ENCODE measurements around the gene CNTFR. TPM values are rescaled to one million over a fixed set of nuclear protein-coding genes. Genes with fewer than 3 reads are reported as not detected.
A peak's percentile ranks its signal among the peaks of the same experiment; 100 is the strongest.

Gene CNTFR
- total RNA-seq, 1 experiment from 2014 or later: 0.78 TPM

DNA sequence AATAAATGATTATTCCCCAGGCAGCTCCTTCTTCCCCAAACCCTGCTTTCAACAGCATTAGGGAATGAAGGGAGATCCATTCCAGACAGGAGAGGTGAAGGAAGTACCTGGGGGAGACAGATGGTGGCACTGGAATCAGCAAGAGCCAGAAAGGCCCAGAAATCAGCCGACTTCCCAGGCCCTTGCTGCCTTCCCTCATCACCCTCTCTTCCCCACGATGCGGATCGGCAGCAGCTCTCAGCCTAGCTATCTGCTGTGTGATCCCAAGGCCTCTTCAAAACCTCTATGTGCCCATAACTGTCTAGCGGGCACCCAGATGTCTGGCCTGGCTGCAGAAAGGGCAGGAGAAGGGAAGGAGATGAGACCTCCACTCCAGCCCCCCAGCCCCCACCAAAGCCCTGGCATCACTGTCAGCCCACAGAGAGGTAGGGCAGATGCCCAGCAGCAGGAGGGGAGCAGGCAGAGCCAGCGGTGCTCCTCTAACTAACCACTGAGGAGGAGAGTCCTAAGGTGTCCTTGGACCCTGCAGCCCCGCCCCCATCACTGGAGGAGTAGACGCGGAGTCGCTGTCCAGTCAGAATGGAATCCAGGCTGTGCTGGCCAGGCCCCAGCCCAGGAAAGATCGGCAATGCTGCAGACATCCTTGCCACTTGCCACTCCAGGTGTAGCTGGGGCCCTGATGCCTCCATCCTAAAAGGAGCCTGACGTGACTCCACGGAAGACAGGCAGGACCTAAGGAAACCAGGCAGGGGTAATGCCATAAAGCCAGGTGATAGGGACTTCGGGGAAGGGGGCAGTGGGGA lies 12.7 kb downstream of the CNTFR start:
- peak; percentile 85 for DNase-seq (ENCODE audit: low spot score)

DNA sequence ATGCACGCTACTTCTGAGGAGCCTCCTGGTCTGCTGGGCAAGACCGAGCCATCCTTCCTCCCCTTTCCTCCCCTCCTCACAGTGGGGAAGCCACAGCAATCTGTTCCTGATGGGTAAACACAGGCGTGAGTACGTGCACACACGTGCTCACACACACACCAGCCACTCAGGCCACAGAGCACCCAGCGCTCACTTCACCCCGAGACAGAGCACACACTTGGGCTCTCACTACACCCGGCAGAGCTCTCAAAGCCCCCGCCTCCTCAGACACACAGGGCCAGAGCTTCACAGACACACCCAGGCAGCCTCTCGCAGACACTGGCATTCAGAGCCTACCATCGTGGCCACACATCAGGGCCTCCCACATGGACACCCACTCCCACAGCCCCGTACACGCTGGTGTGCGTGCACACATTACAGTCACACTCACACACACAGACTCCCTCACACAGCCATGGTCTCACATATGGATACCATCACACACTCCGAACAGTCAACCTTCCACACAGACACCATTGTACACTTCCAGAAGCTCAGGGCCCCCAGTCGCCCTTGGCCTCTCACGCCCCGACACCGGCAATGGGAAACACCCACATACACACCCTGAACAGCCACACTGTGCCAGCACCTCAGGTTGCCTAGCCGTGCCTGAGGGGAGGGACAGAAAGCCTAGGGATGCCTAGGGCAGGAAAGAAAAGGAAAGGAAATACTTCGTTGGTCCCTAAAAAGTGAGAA lies 13.5 kb downstream of the CNTFR start:
- in situ Hi-C loops (cut with HindIII; ENCODE audit: low sequenced_read_pairs): loop anchor here (10.0 kb wide), 1 partner anchor 61 kb away; no protein-coding TSS in a partner anchor
- DNase-seq (ENCODE audit: low spot score): peak; percentile 67

More for the DNA sequence above, 12.7 kb downstream of the CNTFR start:
- in situ Hi-C loops (cut with HindIII; ENCODE audit: low sequenced_read_pairs): loop anchor here (10.0 kb wide), 1 partner anchor 62 kb away; no protein-coding TSS in a partner anchor

DNA sequence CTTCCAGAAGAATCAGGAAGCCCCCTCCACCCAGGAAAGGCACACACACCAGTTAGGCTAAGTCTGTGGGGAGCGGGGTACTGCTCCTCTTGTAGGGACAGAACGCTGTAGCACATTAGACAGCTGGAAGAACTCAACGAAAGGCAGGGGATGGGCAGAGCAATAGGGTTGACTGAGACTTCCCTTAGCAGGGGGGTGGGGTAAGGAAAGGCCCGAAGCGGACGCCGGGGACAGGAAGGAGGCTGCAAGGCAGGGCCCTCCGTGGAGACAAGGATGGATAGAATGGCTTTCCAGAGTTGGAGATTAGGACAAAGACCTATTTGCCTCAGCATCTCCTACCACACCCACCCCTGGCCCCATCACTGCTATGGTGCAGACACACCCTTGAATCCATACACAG lies 14.3 kb downstream of the CNTFR start:
- no peak for DNase-seq (ENCODE audit: low spot score)
- in situ Hi-C loops (cut with HindIII; ENCODE audit: low sequenced_read_pairs): loop anchor here (10.0 kb wide), 1 partner anchor 60 kb away; no protein-coding TSS in a partner anchor

DNA sequence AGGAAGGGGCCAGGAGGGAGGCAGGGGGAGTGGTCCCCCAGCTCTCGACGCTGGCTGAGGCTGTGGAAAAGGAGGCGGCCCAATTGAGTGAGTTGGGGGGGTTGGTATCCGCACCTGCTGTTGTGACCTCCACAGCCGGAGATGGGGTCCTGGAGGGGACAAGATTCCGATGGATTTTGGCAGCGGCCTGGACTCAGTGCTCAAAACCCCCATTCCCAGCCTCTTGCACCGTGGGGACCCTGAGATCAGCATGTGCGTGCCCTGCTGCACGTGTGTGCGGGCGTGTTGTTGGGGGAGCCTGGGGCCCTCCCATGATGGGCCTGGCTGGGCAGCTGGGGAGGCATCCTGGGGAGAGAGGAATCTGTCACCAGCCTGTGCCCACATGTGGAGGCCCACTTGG lies 15.0 kb downstream of the CNTFR start:
- in situ Hi-C loops (cut with HindIII; ENCODE audit: low sequenced_read_pairs): loop anchor here (10.0 kb wide), 1 partner anchor 60 kb away; no protein-coding TSS in a partner anchor
- no peak for DNase-seq (ENCODE audit: low spot score)

DNA sequence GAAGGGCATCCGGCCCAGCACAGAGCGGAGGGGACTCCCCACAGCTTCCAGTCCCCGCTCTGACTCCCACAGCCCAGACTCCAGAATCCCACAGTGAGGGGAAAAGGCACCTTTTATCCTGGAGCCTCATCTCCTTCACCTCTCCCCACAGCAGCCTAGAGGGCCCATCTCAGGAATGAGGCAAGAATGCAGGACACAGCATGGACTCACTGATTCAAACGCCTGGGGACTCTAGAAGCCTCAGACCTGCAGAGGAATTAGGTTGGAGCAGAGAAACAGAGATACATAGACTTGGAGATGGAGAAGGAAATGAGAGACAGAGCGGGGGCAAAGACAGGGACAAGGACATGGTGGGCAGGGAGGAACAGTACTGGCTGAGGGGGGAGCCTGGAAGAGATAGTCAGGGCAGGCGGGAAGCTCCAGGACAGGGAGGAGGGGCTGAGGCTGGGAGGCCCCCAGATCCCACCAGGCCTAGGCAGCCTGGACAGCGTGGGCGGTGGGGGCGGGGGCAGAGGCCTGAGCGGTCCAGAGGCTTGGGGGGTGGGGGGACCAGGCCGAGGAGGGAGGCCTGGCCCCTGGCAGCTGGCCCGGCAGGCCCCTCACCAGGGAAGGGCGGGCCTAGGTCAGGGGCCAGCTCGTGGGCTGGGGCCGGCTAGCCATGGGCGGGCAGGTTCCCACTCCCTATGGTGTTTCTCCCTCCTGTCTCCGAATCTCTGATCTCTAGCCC lies 15.8 kb downstream of the CNTFR start:
- no peak for DNase-seq (ENCODE audit: low spot score)
- in situ Hi-C loops (cut with HindIII; ENCODE audit: low sequenced_read_pairs): loop anchor here (10.0 kb wide), 1 partner anchor 59 kb away; no protein-coding TSS in a partner anchor

DNA sequence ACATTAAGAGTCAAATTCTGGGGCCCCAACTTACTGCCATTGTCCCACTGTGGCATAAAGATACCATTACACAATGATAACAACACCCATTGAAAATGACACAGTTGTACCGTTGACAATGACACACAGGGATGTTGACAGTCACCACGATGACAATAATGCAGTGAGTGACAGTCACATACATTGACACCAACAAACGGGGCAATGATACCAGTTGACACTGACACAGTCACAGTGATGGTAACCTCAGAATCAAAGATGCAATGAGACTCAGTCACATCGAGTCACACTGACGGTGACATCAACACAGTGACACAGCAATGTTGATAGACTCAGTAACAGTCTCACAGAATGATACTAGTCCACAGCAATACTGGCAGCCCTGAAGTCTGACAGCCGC lies 16.9 kb downstream of the CNTFR start:
- DNase-seq (ENCODE audit: low spot score): no peak
- in situ Hi-C loops (cut with HindIII; ENCODE audit: low sequenced_read_pairs): loop anchor here (10.0 kb wide), 1 partner anchor 58 kb away; no protein-coding TSS in a partner anchor

DNA sequence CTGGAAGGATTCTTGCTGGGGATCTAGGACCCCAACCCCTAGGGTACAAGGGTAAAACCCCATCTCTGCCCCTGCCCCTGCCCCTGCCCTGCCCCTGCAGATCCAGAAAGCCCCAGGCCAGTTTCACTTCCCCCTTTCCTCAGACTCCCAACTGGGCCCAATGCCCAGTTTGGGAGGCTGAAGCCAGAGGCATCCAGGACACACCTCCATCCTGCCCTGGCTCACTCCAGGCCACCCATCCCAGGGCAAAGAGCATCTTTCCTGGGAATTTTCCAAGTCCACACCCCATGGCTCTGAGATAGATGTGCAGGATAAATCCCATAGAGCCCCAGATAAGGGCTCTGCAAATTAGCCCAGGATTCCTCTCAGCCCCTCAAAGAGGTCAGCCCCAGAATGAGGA lies 17.4 kb downstream of the CNTFR start:
- in situ Hi-C loops (cut with HindIII; ENCODE audit: low sequenced_read_pairs): loop anchor here (10.0 kb wide), 1 partner anchor 57 kb away; no protein-coding TSS in a partner anchor
- no peak for DNase-seq (ENCODE audit: low spot score)

DNA sequence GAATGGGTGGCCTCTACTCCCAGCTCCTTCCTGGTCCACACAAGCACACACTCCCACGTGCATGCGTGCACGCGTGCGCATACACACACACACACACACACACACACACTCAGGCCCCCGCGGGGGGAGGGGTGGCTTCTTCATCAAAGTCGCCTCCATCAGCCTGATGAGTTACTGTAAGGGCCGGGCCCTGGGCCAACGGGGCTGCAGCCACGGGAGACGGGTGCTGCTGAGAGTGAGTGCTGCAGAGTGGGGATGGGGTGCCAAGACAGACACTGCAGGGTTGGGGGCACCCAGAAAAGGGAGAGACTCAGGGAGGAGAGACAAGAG lies 18.1 kb downstream of the CNTFR start:
- in situ Hi-C loops (cut with HindIII; ENCODE audit: low sequenced_read_pairs): loop anchor here (10.0 kb wide), 1 partner anchor 57 kb away; no protein-coding TSS in a partner anchor
- no peak for DNase-seq (ENCODE audit: low spot score)

DNA sequence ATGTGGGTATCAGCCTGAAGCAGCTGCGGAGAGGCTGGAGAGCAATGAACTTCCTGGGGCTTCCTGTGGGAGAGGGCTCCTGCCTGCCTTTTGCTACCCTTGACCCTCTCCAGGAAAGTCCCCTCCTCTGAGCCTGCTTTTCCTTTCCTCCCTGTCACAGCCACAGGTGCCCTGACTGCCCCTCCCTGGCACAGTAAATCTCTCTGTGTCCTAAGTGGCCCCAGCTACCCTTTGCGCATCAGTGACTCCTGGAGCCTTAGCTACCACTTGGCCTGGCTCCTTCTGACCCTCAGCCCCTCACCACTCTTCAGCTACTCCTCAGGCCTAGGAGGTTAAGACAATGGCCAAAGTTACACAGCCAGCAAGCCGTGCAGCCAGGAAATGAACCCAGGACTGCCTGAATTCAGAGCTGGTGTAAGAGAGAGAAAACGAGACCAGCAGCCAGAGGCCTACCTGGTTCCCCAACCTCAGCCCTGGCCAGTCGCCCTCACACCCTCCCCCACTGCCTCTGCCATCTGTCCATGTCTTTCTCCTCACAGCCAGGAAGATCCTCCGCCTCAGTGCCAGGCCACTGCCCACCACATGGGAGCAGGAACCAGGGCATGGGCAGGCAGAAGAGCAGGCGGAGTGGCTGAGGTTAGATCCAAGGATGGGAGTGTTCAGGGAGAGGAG lies 18.6 kb downstream of the CNTFR start:
- in situ Hi-C loops (cut with HindIII; ENCODE audit: low sequenced_read_pairs): loop anchor here (10.0 kb wide), 1 partner anchor 56 kb away; no protein-coding TSS in a partner anchor
- peak; percentile 96 for DNase-seq (ENCODE audit: low spot score)

DNA sequence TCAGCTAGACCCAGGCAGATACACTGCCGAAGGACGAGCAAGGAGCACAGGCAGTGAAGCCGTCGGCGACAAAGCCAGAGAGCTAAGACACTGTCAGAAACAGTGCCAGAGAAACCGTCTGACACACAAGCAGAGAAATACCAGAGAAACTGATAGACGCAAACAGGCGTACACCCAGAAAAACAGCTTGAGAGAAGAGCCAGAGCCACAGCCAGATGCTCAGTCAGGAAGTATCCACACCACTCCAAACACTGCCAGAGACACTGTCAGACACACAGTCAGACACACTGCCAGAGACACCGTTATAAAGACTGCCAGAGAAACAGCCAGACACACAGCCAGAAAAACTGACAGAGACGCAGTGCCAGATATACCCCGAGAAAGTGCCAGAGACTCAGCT lies 19.1 kb downstream of the CNTFR start:
- peak; percentile 69 for DNase-seq (ENCODE audit: low spot score)
- in situ Hi-C loops (cut with HindIII; ENCODE audit: low sequenced_read_pairs): loop anchor here (10.0 kb wide), 1 partner anchor 56 kb away; no protein-coding TSS in a partner anchor

DNA sequence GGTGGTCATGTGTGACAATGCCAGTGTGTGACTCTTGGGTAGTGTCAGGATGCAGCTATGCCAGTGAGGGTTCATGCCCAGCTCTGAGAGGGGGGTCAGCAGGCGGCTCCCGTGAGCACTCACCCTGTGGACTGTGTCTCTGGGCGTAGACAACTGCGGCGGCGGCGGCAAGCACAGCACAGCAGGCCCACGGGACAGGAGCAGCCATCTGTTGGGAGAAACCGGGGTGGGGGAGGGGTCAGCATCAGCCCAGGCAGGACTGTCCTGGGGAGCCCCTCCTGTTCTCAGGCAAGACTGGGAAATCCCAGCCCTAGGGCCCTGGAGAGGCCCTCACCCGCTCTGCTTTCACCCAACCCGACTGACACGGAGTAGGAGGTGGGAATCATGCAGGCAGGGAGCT lies 20.8 kb downstream of the CNTFR start:
- DNase-seq (ENCODE audit: low spot score): no peak
- in situ Hi-C loops (cut with HindIII; ENCODE audit: low sequenced_read_pairs): no loop called here

DNA sequence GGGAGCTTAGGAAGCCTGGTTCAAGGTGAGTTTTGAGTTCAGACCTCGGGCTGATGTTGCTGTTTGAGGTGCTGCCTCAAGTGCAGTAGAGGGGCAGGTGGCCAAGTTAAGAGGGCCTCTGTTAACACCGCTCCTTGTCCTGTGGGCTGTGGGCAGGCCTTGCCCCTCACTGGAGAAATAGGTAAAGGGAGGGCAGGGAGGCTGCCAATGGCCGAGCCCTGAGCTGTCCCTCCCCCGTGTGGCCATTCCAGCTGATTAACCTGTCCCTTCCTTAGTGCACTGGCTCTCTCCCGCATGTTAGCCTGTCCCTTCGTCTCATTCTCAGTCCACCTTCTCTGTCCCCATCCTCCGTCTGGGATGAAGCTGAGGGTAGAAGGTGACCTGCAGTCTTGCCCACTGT lies 21.4 kb downstream of the CNTFR start:
- in situ Hi-C loops (cut with HindIII; ENCODE audit: low sequenced_read_pairs): no loop called here
- DNase-seq (ENCODE audit: low spot score): no peak

DNA sequence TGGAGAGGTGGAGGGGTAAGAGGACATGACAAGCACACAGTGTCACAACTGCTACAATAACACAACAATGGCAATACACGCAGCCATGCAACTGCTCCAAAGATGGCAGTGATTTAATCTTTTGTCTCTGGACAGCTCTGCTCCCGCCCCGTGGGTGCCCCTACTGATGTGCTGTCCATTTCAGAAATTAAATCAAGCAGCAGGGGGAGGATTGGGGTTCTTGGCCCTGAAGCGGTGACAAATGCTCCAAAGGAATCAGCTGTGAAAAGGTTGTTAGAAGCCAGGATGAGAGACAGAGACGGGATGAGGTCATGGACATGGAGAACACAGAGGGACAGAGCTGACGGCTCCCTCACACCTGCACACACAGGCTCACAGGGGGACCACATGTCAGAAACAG lies 22.6 kb downstream of the CNTFR start:
- in situ Hi-C loops (cut with HindIII; ENCODE audit: low sequenced_read_pairs): no loop called here

DNA sequence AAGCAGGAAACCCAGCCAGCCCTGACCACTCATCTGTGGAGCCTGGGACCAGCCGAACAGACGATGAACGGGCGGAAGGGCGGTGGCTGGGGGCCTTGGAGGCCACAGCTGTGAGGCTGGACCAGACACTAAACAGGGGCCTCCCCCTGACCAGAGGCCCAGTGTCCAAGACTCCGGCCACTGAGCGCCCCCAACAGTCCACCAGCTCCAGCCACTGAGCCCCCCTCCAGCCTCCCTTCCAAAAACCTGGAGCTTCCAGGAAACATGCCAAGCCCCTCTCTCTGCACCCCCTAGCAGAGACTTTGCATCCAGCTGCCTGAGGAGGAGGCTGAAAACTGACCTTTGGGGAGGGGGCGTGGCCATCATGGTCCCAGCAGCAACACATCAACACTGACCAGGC lies 23.2 kb downstream of the CNTFR start:
- no peak for DNase-seq (ENCODE audit: low spot score)
- in situ Hi-C loops (cut with HindIII; ENCODE audit: low sequenced_read_pairs): no loop called here

More for the DNA sequence above, 22.6 kb downstream of the CNTFR start:
- peak; percentile 78 for DNase-seq (ENCODE audit: low spot score)

DNA sequence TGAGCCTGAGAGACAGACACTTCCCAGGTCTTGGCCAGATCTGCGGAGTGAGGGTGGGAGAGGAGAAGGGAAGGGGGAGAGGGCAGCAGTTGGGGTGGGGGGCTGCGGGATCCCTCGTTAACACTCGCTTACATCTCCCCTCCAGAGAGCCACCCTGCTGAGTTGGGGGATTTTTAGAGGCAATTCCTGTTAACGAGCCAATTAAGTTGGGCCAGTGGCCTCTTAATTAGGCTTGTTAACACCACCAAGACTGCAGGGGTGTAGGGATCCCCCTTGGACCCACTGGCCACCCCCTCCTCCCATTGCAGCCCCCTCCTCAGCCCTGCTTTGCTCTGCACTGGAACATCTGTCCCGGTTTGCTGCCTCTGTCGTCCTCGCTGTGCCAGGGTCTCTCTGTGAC lies 23.7 kb downstream of the CNTFR start:
- in situ Hi-C loops (cut with HindIII; ENCODE audit: low sequenced_read_pairs): no loop called here
- DNase-seq (ENCODE audit: low spot score): no peak

DNA sequence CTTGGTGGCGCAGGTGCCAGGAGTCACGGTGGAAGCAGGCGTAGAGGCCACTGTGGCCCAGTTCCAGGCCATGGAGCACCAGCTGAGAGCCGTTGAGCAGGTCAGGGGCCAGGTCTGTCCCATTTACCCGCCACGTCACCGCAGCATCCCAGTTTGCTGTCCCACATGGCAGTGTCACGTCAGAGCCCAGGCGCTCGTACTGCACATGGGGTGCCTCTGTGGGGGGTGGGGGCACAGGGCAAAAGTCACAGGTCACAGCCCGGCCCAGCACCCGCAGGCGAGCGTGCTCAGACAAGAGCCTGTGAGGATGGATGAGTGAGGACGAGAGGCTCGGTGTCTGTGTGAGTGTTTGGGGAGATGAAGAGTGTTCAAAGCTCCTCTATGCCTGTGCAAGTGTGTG lies 24.9 kb downstream of the CNTFR start:
- DNase-seq (ENCODE audit: low spot score): no peak
- in situ Hi-C loops (cut with HindIII; ENCODE audit: low sequenced_read_pairs): no loop called here

DNA sequence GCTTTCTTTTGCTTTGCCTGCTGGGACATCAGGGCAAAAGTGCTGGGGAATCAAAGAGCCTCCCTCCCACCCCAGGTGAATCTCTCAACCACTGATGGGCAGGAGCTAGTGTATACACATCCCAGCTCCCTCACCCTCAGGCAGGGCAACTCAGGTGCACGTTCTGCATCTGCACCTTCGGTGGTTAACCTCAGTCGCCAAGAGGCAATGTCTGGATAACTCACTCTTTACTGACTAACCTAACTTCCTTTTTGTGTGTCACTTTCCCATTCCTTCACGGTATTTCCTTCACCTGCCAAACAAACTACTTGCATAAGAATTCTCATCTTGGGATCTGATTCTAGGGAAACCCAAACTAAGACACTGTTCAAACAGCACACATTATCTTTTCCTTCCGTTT lies 26.3 kb downstream of the CNTFR start:
- no peak for DNase-seq (ENCODE audit: low spot score)
- in situ Hi-C loops (cut with HindIII; ENCODE audit: low sequenced_read_pairs): no loop called here

DNA sequence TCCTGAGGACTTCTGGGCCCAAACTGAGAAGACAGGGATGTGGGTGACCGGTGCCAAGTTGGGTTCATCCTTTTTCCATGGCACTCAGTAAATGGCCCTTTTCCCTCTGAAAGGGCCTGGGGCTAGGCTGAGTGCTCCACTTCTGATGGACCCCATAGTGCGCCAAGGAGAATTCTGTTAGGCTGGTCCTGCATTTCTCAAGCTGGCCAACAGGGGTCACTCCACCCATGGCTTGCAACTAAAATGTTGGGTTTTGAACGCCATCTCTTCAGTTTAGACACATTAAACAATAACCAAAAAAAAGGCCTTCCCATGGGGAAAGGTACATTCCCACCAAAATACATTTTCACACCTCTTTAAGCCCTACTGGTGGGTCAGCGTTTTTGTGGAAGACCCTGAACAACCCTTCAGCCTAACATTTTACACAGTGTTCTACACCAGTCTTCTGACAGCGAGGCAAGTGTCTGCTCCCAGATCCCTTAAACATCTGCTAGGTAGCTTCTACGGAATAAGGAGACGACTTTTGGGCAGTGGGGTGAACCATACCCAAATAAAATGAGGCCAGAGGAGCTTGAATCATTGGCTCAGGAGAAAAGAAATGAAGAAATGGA lies 27.3 kb downstream of the CNTFR start:
- in situ Hi-C loops (cut with HindIII; ENCODE audit: low sequenced_read_pairs): no loop called here
- DNase-seq (ENCODE audit: low spot score): no peak
